NCI-H2107 (cell line): Measurements from ENCODE around the gene ULK4.
"Not testable (repeated sequence)": the region's sequence is repeated elsewhere in the genome, so short reads cannot be mapped to it uniquely, and the experiment has no call there.

Experiments used
- DNase-seq: peaks from one replicate; lab custom pipeline; 2025; lab: John Stamatoyannopoulos, UW

Gene ULK4

DNA sequence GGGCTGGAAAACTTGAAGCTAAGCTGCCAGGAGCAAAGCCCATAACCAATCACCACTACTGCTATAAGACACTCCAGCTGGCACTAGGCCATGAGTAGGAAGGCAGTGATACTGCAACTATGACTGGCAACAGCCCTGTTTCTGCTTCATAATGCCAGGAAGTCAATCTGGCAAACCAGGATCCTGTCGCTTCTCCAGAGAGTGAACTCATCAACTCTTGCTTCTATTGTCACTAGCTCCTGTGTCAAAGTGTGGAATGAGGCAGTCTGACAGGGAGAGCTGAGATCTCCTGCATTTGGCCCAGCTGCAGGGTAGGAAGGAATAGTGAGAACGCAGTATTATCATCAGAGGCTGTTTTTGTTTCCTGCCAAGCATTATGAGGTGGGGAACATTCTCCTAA is 657.3 kb downstream of the ULK4 start:
- DNase-seq, result no peak

DNA sequence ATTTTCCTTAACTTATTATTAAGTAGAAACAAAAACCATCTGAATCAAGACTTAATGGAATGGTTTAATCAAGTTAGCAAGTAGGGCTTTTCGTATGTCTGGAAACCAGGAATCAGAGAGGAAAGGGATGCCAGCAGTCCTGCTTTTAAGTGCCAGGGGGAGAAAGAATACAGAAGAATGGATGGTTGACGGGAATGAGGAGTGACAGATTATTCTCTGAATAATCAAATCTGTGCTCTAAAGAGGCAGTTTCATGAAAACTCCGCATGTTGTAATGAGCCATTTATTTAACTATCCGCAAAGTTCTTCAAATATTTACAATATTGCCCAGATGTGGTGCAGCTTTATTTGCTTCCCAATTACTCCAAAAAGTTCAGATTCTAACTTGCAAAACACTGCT is 659.6 kb downstream of the ULK4 start:
- DNase-seq, result no peak

- DNase-seq, result no peak
Observed at GRCh38 chr3:41301548-41301947, 660.4 kb downstream of the ULK4 start.

- no peak for DNase-seq
Observed at GRCh38 chr3:41299036-41299435, 662.9 kb downstream of the ULK4 start.

- DNase-seq, result no peak
Observed at GRCh38 chr3:41297750-41298149, 664.2 kb downstream of the ULK4 start.

DNA sequence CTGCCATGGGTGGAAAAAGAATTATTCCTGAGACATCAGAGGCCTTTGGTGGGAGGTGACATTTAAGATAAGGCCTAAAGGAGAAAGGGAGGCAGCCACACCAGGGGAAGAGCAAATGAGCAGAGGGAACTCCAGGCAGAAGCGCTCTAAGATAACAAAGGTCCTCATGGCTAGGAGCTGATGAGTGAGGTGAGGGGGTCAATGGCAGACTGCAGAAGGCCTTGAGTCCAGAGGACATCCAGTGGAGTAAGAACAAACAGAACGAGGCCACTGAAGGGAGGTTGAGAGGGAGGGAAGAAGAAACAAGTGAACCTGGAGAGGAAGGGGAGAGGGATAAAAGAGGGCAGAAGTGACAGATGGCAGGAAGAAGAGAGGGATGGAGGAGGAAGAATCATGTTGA is 665.3 kb downstream of the ULK4 start:
- no peak for DNase-seq

GRCh38 chr3:41295740-41296139 is 666.2 kb downstream of the ULK4 start:
- no peak for DNase-seq

DNA sequence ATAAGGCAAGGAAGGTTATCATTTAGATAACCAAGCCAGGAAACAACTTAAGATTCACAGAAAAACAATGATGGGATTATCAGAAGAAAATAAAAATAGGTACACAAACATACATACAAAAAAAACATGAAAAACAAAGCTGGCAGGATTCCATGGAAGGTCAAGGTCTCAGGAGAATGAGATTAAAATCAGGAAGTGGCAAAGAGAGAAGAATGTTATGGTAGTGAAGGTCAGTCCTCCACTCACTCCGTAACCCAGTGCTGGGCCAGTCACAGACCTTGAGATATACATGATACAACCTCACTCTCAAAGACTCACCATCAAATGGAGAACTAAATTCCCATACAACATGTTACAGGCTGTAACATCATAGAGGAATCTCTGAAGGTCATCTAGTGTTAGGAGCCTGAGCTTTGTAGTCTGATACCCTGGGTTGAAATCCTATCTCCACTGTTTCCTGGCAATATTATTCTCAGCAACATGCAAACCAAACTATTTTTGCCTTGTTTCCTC is 668.7 kb downstream of the ULK4 start:
- no peak for DNase-seq

DNA sequence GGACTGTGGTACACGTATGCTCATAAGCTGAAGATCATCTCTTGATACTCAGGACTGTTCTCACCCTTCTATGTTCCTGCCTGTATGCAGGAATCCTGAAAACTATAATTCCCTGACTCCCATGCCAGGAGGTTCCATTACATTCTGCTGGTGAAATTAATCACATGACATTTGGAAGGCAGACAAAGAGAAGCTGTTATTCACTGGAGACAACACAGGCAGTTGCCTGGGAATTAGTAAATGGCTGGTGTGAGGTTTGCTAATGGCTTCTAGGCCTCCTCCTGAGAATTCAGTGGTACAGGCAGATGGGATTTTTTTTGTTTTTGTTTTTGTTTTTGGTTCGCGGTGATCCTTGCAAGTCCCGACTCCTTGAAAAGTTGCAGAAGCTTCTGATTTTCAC is 671.2 kb downstream of the ULK4 start:
- no peak for DNase-seq

DNA sequence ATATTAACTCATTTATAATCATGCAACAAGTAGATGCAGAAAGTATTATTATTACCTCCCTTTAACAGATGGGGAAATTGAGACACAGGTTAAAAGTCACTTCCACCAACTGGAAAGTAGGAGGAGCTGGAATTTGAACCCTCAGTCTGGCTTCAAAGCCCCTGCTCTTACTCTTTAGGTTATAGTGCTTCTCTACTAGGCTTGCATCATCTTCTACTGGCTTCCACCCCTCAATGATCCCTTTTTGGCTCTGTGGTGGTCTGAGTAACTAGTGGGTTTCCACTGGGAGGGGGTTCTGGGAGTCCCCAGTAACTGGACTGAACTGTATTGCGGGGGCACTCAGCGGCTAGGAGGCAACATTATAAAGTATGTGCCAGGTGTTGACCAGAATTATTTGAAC is 671.6 kb downstream of the ULK4 start:
- no peak for DNase-seq

- DNase-seq, result no peak
Observed at GRCh38 chr3:41288785-41289184, 673.1 kb downstream of the ULK4 start.

GRCh38 chr3:41286305-41286704 is 675.6 kb downstream of the ULK4 start:
- DNase-seq, result no peak

- not testable (repeated sequence) for DNase-seq
Observed at GRCh38 chr3:41284934-41285333, 677.0 kb downstream of the ULK4 start.

DNA sequence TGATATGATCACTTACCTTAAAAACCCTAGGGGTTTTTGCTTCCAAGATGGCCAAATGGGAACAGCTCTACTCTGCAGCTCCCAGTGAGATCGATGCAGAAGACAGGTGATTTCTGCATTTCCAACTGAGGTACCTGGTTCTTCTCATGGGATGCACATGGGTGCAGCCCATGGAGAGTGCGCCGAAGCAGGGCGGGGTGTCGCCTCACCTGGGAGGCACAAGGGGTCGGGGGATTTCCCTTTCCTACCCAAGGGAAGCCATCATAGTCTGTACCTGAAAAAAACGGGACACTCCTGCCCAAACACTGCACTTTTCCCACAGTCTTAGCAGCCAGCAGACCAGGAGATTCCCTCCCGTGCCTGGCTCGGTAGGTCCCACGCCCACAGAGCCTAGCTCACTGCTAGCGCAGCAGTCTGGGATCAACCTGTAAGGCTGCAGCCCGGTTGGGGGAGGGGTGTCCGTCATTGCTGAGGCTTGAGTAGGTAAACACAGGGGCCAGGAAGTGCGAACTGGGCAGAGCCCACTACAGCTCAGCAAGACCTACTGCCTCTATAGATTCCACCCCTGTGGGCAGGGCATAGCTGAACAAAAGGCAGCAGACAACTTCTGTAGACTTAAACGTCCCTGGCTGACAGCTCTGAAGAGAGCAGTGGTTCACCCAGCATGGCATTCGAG is 684.0 kb downstream of the ULK4 start:
- no peak for DNase-seq

DNA sequence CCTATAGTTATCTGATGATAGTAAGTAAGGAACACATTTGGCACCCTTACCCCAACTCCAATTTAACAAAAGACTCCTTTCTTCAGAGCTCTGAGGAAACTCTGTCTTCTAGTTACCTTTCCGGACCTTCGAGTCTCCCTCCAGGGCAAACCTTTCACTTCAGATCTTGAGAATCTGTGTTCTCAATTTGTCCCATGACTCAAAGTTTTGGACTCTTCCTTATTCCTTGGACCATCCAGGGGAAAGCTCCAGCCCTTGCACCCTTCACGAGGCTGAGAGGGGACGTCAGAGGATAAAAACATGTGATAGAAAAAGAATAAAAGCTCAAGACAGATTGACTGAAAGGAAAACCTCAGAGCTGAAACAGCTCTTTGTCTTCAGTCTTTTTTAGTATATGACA is 685.7 kb downstream of the ULK4 start:
- no peak for DNase-seq

DNA sequence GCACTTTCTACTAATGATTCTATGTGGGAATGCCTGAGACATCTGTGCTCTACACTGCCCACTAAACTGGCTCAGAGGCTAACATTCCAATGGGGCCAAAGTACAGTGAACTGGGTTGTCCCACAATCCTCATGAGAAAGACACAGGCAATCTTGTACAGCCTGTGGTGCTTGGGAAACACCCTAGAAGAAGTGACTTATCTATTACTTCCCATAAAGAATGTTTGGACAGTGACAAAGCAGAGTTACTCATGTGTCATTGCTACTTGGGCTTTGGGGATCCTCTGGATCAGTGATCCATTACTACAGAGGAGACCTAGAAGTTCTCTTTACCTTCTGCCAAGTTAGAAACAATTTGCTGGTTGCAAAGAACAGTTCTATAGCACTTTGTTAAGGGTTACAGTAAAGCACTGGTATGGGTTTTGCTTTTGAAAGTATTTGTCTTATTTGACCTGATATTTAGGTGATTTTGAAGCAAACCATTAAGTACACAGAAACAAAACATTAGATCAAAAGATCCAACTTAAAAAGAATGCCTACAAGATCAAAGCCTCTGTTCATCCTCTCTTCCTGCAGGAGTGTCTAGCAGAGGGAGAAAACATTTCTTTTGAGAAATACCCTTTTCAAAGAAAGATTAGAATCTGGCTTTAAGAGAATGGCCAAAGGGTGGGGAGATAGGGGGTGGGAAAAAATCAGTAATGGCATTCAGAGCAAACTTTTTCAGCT is 686.8 kb downstream of the ULK4 start:
- no peak for DNase-seq

DNA sequence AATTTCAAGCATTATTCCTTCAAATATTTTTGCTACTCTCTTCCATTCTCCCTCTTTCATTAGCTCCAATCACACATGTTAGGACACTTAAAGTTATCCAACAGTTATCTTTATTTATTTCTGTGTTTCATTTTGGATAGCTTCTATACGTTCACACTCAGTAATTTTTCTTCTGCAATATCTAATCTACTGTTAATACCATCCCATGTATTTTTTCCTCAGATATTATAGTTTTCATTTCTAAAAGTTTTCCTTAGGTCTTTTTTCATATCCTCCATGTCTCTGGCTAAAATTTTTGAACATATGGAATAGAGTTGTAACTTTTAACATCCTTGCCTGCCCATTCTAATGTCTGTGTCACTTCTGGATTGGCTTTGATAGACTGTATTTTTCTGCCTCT is 689.2 kb downstream of the ULK4 start:
- DNase-seq, result no peak

DNA sequence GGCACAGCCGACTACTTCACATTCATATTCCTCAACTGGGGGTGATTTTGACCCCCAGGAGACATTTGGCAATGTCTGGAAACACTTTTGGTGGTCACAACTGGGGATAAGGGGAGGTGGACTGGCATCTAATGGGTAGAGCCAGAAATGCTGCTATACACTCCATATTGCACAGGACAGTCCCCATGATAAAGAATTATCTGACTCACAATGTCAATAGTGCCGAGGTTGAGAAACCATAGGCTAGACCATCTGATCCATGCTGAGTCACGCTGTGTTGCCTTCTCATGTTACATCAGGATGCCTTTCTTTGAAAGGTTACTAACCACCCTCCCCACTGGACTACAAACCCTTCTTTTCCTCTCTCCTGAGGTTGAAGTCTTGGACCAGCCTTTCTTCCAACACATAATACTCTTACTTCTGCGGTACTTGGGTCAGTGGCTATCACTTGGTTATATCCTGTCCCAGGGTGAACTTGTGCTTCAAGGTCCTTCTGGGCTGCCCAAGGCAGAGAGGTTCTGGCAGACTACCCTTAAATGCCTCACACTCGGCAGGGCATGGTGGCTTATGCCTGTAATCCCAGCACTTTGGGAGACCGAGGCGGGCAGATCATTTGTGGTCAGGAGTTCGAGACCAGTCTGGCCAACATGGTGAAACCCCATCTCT is 693.8 kb downstream of the ULK4 start:
- DNase-seq, result no peak

GRCh38 chr3:41265823-41266273 is 696.1 kb downstream of the ULK4 start:
- DNase-seq, result no peak

DNA sequence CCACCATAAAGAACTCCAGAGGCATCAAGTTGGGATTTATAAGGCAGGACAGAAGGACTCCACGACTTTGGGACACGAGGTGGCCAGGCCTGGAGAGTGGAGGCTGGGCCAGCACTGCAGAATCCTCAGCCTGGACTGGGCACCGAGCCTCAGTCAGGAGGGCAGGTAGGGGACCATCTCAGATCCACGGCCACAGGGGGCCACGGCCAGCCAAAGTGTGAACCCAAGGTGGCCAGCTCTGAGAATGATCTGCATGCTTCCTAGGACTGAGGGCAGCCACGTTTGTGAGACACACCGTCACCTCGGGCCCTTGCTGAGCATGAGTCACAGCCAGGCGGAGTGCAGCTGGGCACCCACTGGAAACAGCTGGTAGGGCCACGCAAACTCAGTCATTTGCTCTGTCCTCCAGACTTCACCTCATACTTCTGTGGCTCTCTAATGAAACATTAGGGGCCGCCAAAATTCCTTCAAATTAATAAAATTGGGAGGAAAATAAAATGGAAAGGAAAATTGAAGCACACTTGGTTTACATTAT is 696.8 kb downstream of the ULK4 start:
- DNase-seq, result no peak

GRCh38 chr3:41260063-41260450 is 701.8 kb downstream of the ULK4 start:
- no peak for DNase-seq

DNA sequence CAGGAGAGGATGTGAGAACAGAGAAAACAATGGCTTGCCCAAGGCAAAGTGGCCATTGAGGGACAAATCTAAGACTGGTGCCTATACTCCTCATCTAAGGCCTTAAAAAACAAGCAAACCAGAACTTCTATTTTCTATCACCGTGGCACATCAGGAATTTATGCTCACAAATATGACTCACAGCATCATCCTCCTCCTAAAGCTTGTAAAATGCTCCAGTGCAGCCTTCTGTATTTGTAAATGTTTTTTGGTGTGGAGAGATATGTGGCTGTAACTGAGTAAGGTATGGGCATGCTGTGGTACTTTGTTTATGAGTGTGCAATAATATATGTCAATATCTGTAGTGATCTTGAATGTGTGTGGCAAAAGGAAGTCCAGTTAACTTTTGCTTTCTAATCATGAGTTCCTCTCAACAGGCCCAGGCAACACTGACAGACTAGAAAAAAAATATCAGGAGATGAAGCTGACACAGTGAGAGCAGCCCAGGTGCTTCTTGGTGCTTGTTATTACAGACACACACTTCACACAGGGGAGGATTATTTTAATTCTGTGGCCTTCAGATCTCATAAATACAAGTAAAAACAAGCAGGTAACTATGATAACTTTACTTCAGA is 702.3 kb downstream of the ULK4 start:
- DNase-seq, result no peak
